ENCODE measurements around the gene FAM9A. TPM values are rescaled to one million over a fixed set of nuclear protein-coding genes. Genes with fewer than 3 reads are reported as not detected.
A peak's percentile ranks its signal among the peaks of the same experiment; 100 is the strongest.

FAM9A gene
- total and polyA plus RNA-seq, 7 experiments from 2014 or later, result not detected

DNA sequence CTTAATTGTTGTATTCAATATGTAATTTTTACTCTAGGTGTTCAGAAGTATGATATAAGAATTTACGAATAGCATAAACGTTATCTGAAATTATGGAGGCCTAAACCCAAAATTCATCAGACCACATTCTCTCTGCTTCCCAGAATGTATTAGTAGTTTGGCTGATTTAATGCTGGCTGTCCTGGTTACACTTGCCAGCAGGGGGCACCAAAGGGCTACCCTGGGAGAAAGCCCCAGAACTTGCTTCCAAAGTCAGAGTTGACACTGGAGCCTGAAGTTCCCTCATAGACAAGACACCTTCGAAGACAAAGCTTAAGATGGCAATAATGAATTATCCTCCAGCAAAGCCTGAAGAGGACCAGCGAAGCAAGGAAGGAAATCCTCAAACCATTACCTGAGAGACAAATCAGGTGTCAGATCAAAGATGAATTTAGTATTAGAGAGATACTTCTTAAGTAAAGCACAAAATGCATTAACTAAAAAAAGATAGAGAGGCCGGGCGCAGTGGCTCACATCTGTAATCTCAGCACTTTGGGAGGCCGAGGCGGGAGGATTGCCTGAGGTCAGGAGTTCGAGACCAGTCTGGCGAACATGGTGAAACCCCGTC, 58.0 kb downstream of the FAM9A start:
- no peak for ATAC-seq
- Mint-ChIP-seq H3K36me3 (no peaks in the 10 kb centered on the region), H3K9me3 (no peaks in the 10 kb centered on the region), H3K4me3 (no peak overlapping the region), H3K27ac (no peak overlapping the region), H3K4me1 (no peaks in the 10 kb centered on the region), H3K27me3 (peaks cover 0 to 6% (median 4%) of the 10 kb centered on the region in 5 donors)
- peak; percentile 23 to 68 (median 43) for DNase-seq
- Histone ChIP-seq H3K27ac (ENCODE audit: low read depth, low read length) (no peak overlapping the region), H3K4me3 (ENCODE audit: low read length) (no peak overlapping the region), H3K4me1 (ENCODE audit: control insufficient read depth in 2 of 2, insufficient read depth in 2 of 2, low read length in 2 of 2) (no peaks in the 10 kb centered on the region), H3K36me3 (ENCODE audit: control insufficient read depth in 2 of 3, insufficient read depth in 3 of 3, low read length in 3 of 3) (no peaks in the 10 kb centered on the region), H3K9me3 (ENCODE audit: control insufficient read depth in 2 of 3, low read length in 3 of 3) (no peaks in the 10 kb centered on the region), H3K27me3 (ENCODE audit: control insufficient read depth in 2 of 2, insufficient read depth in 2 of 2, low read length in 2 of 2) (no peaks in the 10 kb centered on the region)
- POLR2A ChIA-PET, result no interaction called here
- CTCF ChIA-PET, result no interaction called here
- intact Hi-C loops (cut with micrococcal nuclease), result loop anchor here (1.0 to 10.0 kb wide), 4 partner anchors 72 to 1252 kb away; no protein-coding TSS in a partner anchor

DNA sequence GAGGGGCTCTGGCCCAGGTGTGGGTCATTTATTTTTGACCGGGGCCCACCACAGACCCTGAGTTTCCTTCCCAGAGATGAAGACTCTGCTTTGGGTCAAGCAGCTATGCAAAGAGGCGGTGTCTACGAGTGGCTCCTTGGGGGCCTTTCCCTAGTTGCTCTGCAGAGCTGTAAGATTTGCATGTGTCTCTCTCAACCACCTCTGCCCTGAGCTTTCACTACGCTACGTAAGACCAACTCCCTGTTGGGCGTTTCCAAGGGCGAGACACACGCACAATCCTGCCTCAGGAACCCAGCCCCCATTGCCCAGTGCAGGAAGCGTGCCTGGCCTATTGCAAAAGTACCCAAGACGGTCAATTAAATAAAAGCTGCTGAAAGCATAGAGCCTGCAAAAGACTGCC, 59.2 kb downstream of the FAM9A start:
- no peaks in the 10 kb centered on the region for H3K36me3 ChIP-seq (ENCODE audit: control insufficient read depth in 2 of 3, insufficient read depth in 3 of 3, low read length in 3 of 3)
- H3K27ac Mint-ChIP-seq, result no peak overlapping the region
- intact Hi-C loops (cut with micrococcal nuclease), result loop anchor here in 1 of 2 donors (10.0 kb wide), 2 partner anchors 233 to 1253 kb away; no protein-coding TSS in a partner anchor
- H3K36me3 Mint-ChIP-seq, result no peaks in the 10 kb centered on the region
- H3K9me3 Mint-ChIP-seq, result no peaks in the 10 kb centered on the region
- H3K27ac ChIP-seq (ENCODE audit: low read depth, low read length), result no peak overlapping the region
- H3K27me3 Mint-ChIP-seq, result peaks cover 0 to 6% (median 2%) of the 10 kb centered on the region in 5 donors
- H3K4me3 ChIP-seq (ENCODE audit: low read length), result no peak overlapping the region
- ATAC-seq (no peak), DNase-seq (no peak)
- no peaks in the 10 kb centered on the region for H3K27me3 ChIP-seq (ENCODE audit: control insufficient read depth in 2 of 2, insufficient read depth in 2 of 2, low read length in 2 of 2)
- H3K9me3 ChIP-seq (ENCODE audit: control insufficient read depth in 2 of 3, low read length in 3 of 3), result no peaks in the 10 kb centered on the region
- CTCF ChIA-PET, result interaction anchor here (0.6 to 0.7 kb wide), 2 partner anchors 776 to 969 kb away, joined by 3 read pairs; no protein-coding TSS in a partner anchor
- POLR2A ChIA-PET, result no interaction called here
- H3K4me3 Mint-ChIP-seq, result no peak overlapping the region
- no peaks in the 10 kb centered on the region for H3K4me1 Mint-ChIP-seq
- no peaks in the 10 kb centered on the region for H3K4me1 ChIP-seq (ENCODE audit: control insufficient read depth in 2 of 2, insufficient read depth in 2 of 2, low read length in 2 of 2)

Other genes starting within 250 kb of the FAM9A start
- gene ANOS1, start 69.2 kb downstream of the FAM9A start, total RNA-seq, result under 1 TPM in 4 of 5 experiments, not detected in 1; 0.02 to 0.46 (median 0.05) TPM
- gene ANOS1, start 69.2 kb downstream of the FAM9A start, polyA plus RNA-seq, result not detected
- not detected for gene FAM9B, start 232.7 kb upstream of the FAM9A start, total RNA-seq
- gene FAM9B, start 232.7 kb upstream of the FAM9A start, polyA plus RNA-seq, result not detected

Data from naive thymus-derived CD4-positive, alpha-beta T cell (primary cell).